Stimulated activated CD8-positive, alpha-beta memory T cell treated with anti-CD3 and anti-CD28 coated beads, Interleukin-12 subunit alpha, Interleukin-12 subunit beta, amount 100 ng/mL, for 24 hours (primary cell): ENCODE measurements around the gene DERL3.

Experiments used
- DNase-seq: peaks from one replicate; pipeline ENCODE4 v3.0.0-alpha.2; 2020; ENCODE audit errors: extremely low read depth

Gene DERL3

GRCh38 chr22:23831261-23831660 lies 7.5 kb downstream of the DERL3 start:
- no peak for DNase-seq

- no peak for DNase-seq
Observed at GRCh38 chr22:23829845-23830372, 8.9 kb downstream of the DERL3 start.

- DNase-seq = no peak
Observed at GRCh38 chr22:23828800-23829680, 9.8 kb downstream of the DERL3 start.

DNA sequence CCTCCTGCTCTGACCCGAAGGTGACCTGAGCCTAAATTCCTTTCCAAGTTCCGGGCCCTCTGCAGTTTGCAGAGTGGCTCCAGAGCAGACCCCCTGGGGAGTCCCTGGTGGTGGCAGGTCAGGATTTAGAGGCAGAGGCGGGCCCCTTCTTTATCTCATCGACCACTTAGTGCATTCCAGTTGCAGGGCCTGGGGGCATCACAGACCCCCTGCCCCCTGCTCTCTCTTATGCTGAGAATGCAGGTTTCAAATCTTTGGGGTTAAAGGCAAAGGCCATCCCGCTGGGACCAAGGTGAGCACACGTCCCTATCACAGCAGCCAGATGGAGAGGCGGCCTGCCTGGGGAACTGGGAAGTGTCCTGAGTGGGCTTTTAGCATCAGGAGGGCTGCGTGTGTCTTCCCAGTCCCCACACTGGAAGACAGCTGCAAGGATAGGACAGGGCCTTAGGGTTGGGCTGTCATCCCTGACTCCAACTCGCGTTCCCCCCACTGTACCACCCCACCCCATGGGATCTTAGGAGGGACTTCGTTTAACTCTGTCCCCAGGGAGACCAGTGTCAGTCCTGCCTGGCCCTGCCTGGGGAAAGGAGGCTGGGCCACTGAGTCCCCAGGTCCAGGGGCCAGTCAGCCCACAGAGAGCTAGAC lies 11.3 kb downstream of the DERL3 start:
- no peak for DNase-seq

DNA sequence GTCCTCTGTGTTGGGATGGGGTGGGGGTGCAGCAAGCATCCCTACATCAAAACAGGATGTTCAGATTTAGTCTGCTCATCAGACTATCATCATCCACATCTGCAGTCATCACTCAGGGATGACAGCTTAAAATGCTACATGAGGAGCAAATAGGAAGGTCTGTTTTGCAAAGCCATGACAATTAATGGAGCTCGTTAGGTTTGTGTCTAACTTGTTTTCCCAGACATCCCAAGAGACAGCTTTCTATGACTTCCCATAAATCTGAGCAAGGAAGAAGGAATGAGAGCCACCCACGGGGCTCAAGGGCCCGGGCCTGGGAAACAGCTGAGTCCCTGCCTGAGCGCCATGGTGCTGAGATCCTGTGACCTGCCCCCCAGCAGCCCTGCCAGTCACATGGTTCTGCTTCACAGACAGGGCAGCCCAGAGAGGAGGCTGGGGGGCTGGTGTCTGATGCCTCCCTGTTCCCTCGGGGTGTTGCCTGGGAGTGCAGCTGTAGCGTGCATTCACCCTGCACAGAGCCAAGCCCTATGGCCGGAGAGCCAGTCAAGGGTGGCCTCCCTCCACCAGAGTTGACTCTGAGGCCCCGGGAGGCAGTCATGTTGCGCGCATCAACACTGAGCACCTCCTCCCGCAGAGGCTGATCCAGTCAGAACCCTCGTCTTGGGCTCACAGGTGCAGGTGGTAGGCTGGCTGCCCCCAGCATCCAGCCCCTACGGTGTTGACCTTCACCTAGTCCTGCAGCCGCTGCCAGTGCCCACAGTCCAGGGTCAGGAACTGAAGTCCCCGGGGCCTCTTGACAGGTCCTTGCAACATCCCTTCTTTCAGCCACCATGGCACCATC lies 12.1 kb downstream of the DERL3 start:
- no peak for DNase-seq

- DNase-seq = no peak
Observed at GRCh38 chr22:23825246-23825905, 13.4 kb downstream of the DERL3 start.

- DNase-seq = no peak
Observed at GRCh38 chr22:23824476-23825245, 14.1 kb downstream of the DERL3 start.

DNA sequence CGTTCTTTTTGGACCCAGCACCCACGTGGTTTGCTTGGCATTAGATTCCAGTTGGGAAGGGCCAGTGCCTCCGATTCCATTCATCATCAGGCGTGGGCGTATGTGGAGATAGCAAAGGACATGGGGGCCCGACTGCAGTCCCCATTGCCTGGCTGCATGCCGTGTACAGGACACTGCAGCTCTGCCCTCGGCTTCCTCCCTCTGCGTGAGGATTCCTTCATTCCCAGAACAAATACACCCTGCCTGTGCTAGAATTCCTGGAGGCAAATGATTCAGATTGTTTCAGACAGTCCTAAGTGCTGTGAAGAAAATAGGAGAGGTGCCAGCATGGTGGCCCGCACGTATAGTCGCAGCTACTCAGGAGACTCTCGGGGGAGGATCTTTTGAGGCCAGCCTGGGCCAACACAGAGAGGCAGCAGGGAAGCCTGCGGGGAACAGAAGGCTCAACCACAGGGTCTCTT lies 15.4 kb downstream of the DERL3 start:
- no peak for DNase-seq

- DNase-seq = no peak
Observed at GRCh38 chr22:23822101-23822671, 16.6 kb downstream of the DERL3 start.

GRCh38 chr22:23820748-23821211 lies 18.0 kb downstream of the DERL3 start:
- DNase-seq = no peak

DNA sequence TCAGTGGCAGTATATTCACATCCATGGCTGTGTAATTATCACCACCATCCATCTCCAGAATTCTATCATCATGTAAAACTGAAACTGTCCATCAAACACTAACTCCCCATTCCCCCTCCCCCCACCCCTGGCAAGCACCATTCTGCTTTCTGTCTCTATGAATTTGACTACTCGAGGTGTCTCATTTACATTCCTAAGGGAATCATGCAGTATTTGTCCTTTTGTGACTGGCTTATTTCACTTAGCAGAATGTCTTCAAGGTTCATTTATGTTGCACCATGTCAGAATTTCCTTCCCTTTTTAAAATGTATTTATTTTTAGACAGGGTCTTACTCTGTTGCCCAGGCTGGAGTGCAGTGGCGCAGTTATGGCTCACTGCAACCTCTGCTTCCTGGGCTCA lies 20.3 kb downstream of the DERL3 start:
- DNase-seq = no peak

DNA sequence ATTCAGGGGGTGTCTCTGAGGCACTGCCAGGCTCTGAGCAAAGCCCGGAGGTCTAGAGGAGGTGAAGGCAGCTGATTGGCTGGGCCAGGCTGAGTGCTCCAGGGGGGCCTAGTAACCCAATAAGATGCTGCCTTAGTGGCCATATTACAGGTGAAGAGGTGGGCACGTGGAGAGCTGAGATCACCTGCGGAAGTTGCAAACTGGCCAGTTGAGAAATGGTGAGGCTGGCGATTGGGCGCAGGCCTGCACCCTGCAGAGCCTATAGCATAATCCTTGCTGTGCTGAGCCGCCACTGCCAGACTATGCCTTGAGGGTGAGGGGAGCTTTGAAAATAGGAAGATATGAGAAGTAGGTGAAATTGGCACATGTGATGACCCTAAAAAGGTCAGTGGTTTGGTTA lies 21.7 kb downstream of the DERL3 start:
- no peak for DNase-seq

GRCh38 chr22:23816156-23816976 lies 22.4 kb downstream of the DERL3 start:
- DNase-seq = no peak

DNA sequence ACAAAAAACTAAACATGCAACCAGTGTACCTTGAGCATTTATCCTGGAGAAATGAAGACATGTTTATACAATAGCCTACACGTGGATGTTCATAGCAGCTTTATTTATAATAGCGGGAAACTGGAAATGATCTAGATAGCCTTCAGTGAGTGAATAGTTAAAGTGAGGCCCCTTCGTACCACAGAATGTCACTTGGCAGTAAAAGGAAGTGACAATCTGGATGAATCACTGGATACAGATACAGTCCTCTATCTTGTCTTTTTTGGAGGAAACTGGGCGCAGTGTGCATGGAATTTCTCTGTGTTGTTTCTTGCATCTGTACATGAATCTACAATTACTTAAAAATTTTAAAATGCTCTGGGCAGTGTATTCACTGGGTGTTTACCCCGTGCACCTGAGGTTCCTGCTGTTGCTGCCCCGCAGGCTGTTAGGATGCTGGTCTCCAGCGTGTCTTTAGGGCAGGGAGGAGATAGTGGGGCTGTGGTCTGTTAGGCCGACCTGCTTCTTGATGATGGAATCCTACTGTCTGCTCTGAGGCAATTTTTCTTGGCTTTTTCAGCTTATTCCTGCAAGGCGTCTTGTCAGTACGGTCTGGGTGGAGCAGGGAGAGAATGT lies 23.2 kb downstream of the DERL3 start:
- DNase-seq = no peak

- DNase-seq = no peak
Observed at GRCh38 chr22:23812378-23812777, 26.4 kb downstream of the DERL3 start.

- no peak for DNase-seq
Observed at GRCh38 chr22:23806837-23807236, 32.0 kb downstream of the DERL3 start.

DNA sequence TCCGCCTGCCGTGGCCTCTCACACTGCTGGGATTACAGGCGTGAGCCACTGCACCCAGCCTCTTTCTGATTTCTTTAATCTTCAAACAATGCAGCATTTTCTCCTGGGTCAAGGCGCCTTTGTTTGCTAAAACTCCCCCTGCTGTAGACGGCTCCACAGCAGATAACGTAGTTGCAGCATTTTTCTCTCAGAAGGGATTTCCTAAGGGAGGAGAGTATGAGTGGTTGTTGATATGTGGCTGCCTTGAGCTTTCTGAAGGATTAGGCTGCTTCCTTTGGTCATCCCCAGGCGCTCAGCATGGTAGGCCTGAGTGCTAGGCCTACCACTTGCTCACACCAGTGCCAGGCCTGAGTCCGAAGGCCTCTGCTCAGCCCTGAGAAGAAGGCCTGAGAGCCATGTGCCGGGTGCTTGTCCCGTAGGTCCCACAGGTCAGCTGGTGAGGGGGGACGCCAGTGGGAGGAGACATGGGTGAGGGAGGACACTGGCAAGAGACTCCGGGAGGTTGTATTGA lies 34.0 kb downstream of the DERL3 start:
- DNase-seq = no peak

GRCh38 chr22:23803001-23803819 lies 35.6 kb downstream of the DERL3 start:
- DNase-seq = no peak
